CMK (cell line): ENCODE results near the gene RPAP2.
"Not testable (repeated sequence)": the region's sequence is repeated elsewhere in the genome, so short reads cannot be mapped to it uniquely, and the experiment has no call there.

ENCODE experiments used
- DNase-seq: peaks from one replicate; pipeline ENCODE4 v3.0.0-alpha.2; 2010; ENCODE audit warnings: low read depth

Gene RPAP2

GRCh38 chr1:92376345-92376744 is 77.5 kb downstream of the RPAP2 start:
- peak; percentile 69 for DNase-seq

GRCh38 chr1:92377991-92378390 is 79.1 kb downstream of the RPAP2 start:
- DNase-seq = not testable (repeated sequence)

- no peak for DNase-seq
Observed at GRCh38 chr1:92380867-92381266, 82.0 kb downstream of the RPAP2 start.

- DNase-seq = not testable (repeated sequence)
Observed at GRCh38 chr1:92393966-92394365, 95.1 kb downstream of the RPAP2 start.

- DNase-seq = no peak
Observed at GRCh38 chr1:92398519-92398918, 99.7 kb downstream of the RPAP2 start.

- no peak for DNase-seq
Observed at GRCh38 chr1:92399076-92399475, 100.2 kb downstream of the RPAP2 start.

- no peak for DNase-seq
Observed at GRCh38 chr1:92404661-92405060, 105.8 kb downstream of the RPAP2 start.

GRCh38 chr1:92408825-92409224 is 110.0 kb downstream of the RPAP2 start:
- DNase-seq = no peak

GRCh38 chr1:92409946-92410549 is 111.2 kb downstream of the RPAP2 start:
- DNase-seq = no peak

- DNase-seq = no peak
Observed at GRCh38 chr1:92410706-92411105, 111.8 kb downstream of the RPAP2 start.

- no peak for DNase-seq
Observed at GRCh38 chr1:92411511-92411910, 112.7 kb downstream of the RPAP2 start.

GRCh38 chr1:92419642-92420041 is 120.8 kb downstream of the RPAP2 start:
- DNase-seq = no peak

- no peak for DNase-seq
Observed at GRCh38 chr1:92424381-92424780, 125.5 kb downstream of the RPAP2 start.

GRCh38 chr1:92425617-92426016 is 126.8 kb downstream of the RPAP2 start:
- no peak for DNase-seq

- DNase-seq = no peak
Observed at GRCh38 chr1:92430030-92430429, 131.2 kb downstream of the RPAP2 start.

- DNase-seq = not testable (repeated sequence)
Observed at GRCh38 chr1:92434572-92434971, 135.7 kb downstream of the RPAP2 start.

GRCh38 chr1:92439291-92439690 is 140.4 kb downstream of the RPAP2 start:
- DNase-seq = no peak

GRCh38 chr1:92441316-92441696 is 142.4 kb downstream of the RPAP2 start:
- no peak for DNase-seq

GRCh38 chr1:92441697-92442342 is 143.0 kb downstream of the RPAP2 start:
- no peak for DNase-seq

- DNase-seq = no peak
Observed at GRCh38 chr1:92442351-92442750, 143.5 kb downstream of the RPAP2 start.

GRCh38 chr1:92443893-92444292 is 145.0 kb downstream of the RPAP2 start:
- DNase-seq = no peak

- no peak for DNase-seq
Observed at GRCh38 chr1:92444351-92444750, 145.5 kb downstream of the RPAP2 start.

- no peak for DNase-seq
Observed at GRCh38 chr1:92445865-92446264, 147.0 kb downstream of the RPAP2 start.

- peak; percentile 91 for DNase-seq
Observed at GRCh38 chr1:92446546-92446945, 147.7 kb downstream of the RPAP2 start.
